Lung (tissue), 16 donors: ENCODE results near the gene ZNF429. TPM values are rescaled to one million over a fixed set of nuclear protein-coding genes. Genes with fewer than 3 reads are reported as not detected.

Source experiments
- ATAC-seq: fragments of 200-7000 bp; cut with Tn5 transposase; one replicate; pipeline ENCODE4 v1.9.1; 2020; ENCODE audit warnings: moderate number of reproducible peaks; ENCODE audit not compliant: insufficient read depth, low FRiP score
- DNase-seq, 3 donors: peaks; one replicate each; pipeline ENCODE4 v3.0.0-alpha.2; 2013 to 2017
- H3K27ac ChIP-seq, 2 donors: one replicate each; pipeline ENCODE4 v1.5.1; 2013; ENCODE audit warnings: mild to moderate bottlenecking in 2 of 2, moderate library complexity in 2 of 2, control low read depth in 1 of 2, inconsistent platforms in 1 of 2, low read depth in 1 of 2, low read length in 1 of 2
- H3K27me3 ChIP-seq, 3 donors: one replicate each; pipeline ENCODE4 v1.5.1; 2013; ENCODE audit warnings: low read length in 2 of 3; ENCODE audit not compliant: control insufficient read depth in 3 of 3, insufficient read depth in 3 of 3
- H3K36me3 ChIP-seq, 4 donors: one replicate each; pipeline ENCODE4 v1.5.1; 2013; ENCODE audit warnings: low read length in 4 of 4, mild to moderate bottlenecking in 1 of 4, moderate library complexity in 1 of 4; ENCODE audit not compliant: control insufficient read depth in 4 of 4, insufficient read depth in 4 of 4
- H3K4me1 ChIP-seq, 5 donors: one replicate each; pipeline ENCODE4 v1.5.1; 2013; ENCODE audit warnings: low read length in 5 of 5, mild to moderate bottlenecking in 2 of 5, moderate library complexity in 1 of 5; ENCODE audit not compliant: control insufficient read depth in 5 of 5, insufficient read depth in 5 of 5
- H3K4me3 ChIP-seq: one replicate; pipeline ENCODE4 v1.5.1; 2013; ENCODE audit warnings: mild to moderate bottlenecking, control low read depth, moderate library complexity
- H3K9ac ChIP-seq, 2 donors: one replicate each; pipeline ENCODE4 v1.5.1; 2013; ENCODE audit warnings: low read length in 2 of 2, control low read depth in 1 of 2; ENCODE audit not compliant: insufficient read depth in 1 of 2
- H3K9me3 ChIP-seq, 4 donors: one replicate each; pipeline ENCODE4 v1.5.1; 2013; ENCODE audit warnings: low read length in 3 of 4, mild to moderate bottlenecking in 1 of 4, moderate library complexity in 1 of 4; ENCODE audit not compliant: control insufficient read depth in 4 of 4, insufficient read depth in 3 of 4
- CTCF ChIP-seq: IDR thresholded peaks from 2 replicates; pipeline ENCODE4 v1.5.1; 2012; ENCODE audit warnings: mild to moderate bottlenecking; ENCODE audit errors: control extremely low read depth, extremely low read depth
- WGBS, 2 donors: extraction: QIAGEN DNeasy Blood & Tissue Kit; methylation state at CpG; one replicate each; pipeline ENCODE4 v1.1.7; 2013; 5-methylcytosine and 5-hydroxymethylcytosine counted together
- long read RNA-seq, 5 donors: transcript quantifications; one replicate each; lab custom pipeline, GENCODE V29; 2026
- polyA plus RNA-seq, 2 donors: library from polyadenylated mRNA; stranded (reverse); fragments of 200-250 nt; gene quantifications; one replicate each; pipeline ENCODE4 v1.2.1, GENCODE V29; 2013
- total RNA-seq, 2 donors: library from RNA; depleted of rRNA in 1 of 2; stranded (reverse); fragments of >200 nt in 1 of 2; gene quantifications; one replicate each; pipeline ENCODE4 v1.2.1, GENCODE V29; 2014 to 2021
- donor health status: control.
- donor health status: control.
- donor health status: Bipolar disorder and iron deficiency.
- donor health status: healthy.
- donor health status: DM: yes; HTN: yes; CAD: no.

ZNF429 gene
- total RNA-seq (10 to 100 TPM; 15.7 to 18.9 TPM), polyA plus RNA-seq (1 to 10 TPM; 5.4 to 5.7 TPM)
- long read RNA-seq, donor 1, partial matches to known transcripts = 0 of 3 reads
- long read RNA-seq, donor 1, other reads (novel, unspliced or antisense) = 0 of 3 reads
- long read RNA-seq, donor 2, partial matches to known transcripts = 0 of 2 reads
- long read RNA-seq, donor 2, other reads (novel, unspliced or antisense) = 0 of 2 reads
- long read RNA-seq, donor 3, partial matches to known transcripts = 0 of 3 reads
- long read RNA-seq, donor 3, other reads (novel, unspliced or antisense) = 0 of 3 reads
- long read RNA-seq, donor 4 = 0 reads
- long read RNA-seq, donor 5, partial matches to known transcripts = 5 of 11 reads
- long read RNA-seq, donor 5, other reads (novel, unspliced or antisense) = 5 of 11 reads

GRCh38 chr19:21505459-21506451, at the start of gene ZNF429:
Gene ZNF429, plus strand, starts transcription at chr19:21505602. Its CDS starts 170 bp downstream, at chr19:21505772.
- Histone ChIP-seq H3K27me3 (no peaks in the 10 kb centered on the region), H3K9ac (peak within 1 kb of the TSS; percentile 83 to 93), H3K4me1 (peaks cover 0 to 7% (median 3%) of the 10 kb centered on the region in 5 donors), H3K4me3 (peak within 1 kb of the TSS; percentile 92), H3K27ac (peak within 1 kb of the TSS; percentile 92 to 93), H3K9me3 (no peaks in the 10 kb centered on the region), H3K36me3 (peaks cover 0 to 9% (median 0%) of the 10 kb centered on the region in 4 donors)
- ATAC-seq (peak; percentile 100), DNase-seq (peak; percentile 95 to 98 (median 97))
- WGBS, 2 donors = 0 to 1% methylated on average over 43 of the region's 43 CpGs
- TF ChIP-seq CTCF = no peak

GRCh38 chr19:21460686-21461085, 44.7 kb upstream of the ZNF429 start:
- Histone ChIP-seq H3K9ac (no peak overlapping the region), H3K36me3 (peaks cover 0 to 7% (median 0%) of the 10 kb centered on the region in 4 donors), H3K4me3 (no peak overlapping the region), H3K9me3 (peaks cover 0 to 27% (median 4%) of the 10 kb centered on the region in 4 donors), H3K4me1 (peaks cover 0 to 4% (median 0%) of the 10 kb centered on the region in 5 donors), H3K27ac (no peak overlapping the region), H3K27me3 (no peaks in the 10 kb centered on the region)
- no peak for DNase-seq
- TF ChIP-seq CTCF = no peak
- ATAC-seq = no peak

GRCh38 chr19:21462540-21462939, 42.9 kb upstream of the ZNF429 start:
- Histone ChIP-seq H3K9ac (no peak overlapping the region), H3K4me1 (peaks cover 0 to 4% (median 0%) of the 10 kb centered on the region in 5 donors), H3K27ac (no peak overlapping the region), H3K27me3 (no peaks in the 10 kb centered on the region), H3K36me3 (no peaks in the 10 kb centered on the region), H3K4me3 (no peak overlapping the region), H3K9me3 (peaks cover 0 to 29% (median 2%) of the 10 kb centered on the region in 4 donors)
- no peak for TF ChIP-seq CTCF
- ATAC-seq (no peak), DNase-seq (no peak)
- 95 to 99% methylated on average over 16 of the region's 16 CpGs for WGBS, 2 donors
